ENCODE results near the gene ZNF446. TPM values are rescaled to one million over a fixed set of nuclear protein-coding genes. Genes with fewer than 3 reads are reported as not detected.

Gene ZNF446
- total RNA-seq, 1 donor from 2014 or later = 42.7 TPM

DNA sequence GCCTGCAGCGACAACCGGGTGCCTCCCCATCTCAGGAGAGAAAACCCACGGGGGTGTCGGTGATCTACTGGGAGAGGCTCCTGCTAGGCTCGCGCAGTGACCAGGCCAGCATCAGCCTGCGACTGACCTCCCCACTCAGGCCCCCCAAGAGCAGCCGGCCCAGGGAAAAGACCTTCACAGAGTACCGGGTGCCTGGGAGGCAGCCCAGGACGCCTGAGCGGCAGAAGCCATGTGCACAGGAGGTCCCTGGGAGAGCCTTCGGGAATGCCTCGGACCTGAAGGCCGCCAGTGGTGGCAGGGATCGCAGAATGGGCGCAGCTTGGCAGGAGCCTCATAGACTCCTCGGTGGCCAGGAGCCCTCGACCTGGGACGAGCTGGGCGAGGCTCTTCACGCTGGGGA is 20.8 kb upstream of the ZNF446 start:
- no peaks in the 10 kb centered on the region for H3K4me1 ChIP-seq
- no peak for DNase-seq (ENCODE audit: low spot score in 2 of 2)
- H3K27ac ChIP-seq = no peak overlapping the region
- TF ChIP-seq CTCF (IDR thresholded peaks at IDR 0.05) = no peak
- no peaks in the 10 kb centered on the region for H3K9me3 ChIP-seq
- intact Hi-C loops (cut with DNase I) = no loop called here
- no peaks in the 10 kb centered on the region for H3K27me3 ChIP-seq
- H3K36me3 ChIP-seq = peaks cover 10 to 37% of the 10 kb centered on the region in 2 donors
- no peak overlapping the region for H3K4me3 ChIP-seq

DNA sequence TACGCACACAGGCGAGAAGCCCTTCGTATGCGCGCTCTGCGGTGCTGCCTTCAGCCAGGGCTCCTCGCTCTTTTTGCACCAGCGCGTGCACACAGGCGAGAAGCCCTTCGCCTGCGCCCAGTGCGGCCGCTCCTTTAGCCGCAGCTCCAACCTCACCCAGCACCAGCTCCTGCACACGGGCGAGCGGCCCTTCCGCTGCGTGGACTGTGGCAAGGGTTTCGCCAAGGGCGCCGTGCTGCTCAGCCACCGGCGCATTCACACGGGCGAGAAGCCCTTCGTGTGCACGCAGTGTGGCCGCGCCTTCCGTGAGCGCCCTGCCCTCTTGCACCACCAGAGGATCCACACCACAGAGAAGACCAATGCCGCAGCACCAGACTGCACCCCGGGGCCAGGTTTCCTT is 20.0 kb upstream of the ZNF446 start:
- H3K4me3 ChIP-seq = no peak overlapping the region
- intact Hi-C loops (cut with DNase I) = no loop called here
- no peak for TF ChIP-seq CTCF (IDR thresholded peaks at IDR 0.05)
- H3K27ac ChIP-seq = no peak overlapping the region
- no peaks in the 10 kb centered on the region for H3K27me3 ChIP-seq
- DNase-seq (ENCODE audit: low spot score in 2 of 2) = no peak
- no peaks in the 10 kb centered on the region for H3K4me1 ChIP-seq
- no peaks in the 10 kb centered on the region for H3K9me3 ChIP-seq
- H3K36me3 ChIP-seq = peaks cover 10 to 37% of the 10 kb centered on the region in 2 donors

- peaks cover 7 to 22% of the 10 kb centered on the region in 2 donors for H3K36me3 ChIP-seq
- H3K27me3 ChIP-seq = no peaks in the 10 kb centered on the region
- no peak for TF ChIP-seq CTCF (IDR thresholded peaks at IDR 0.05)
- H3K27ac ChIP-seq = no peak overlapping the region
- intact Hi-C loops (cut with DNase I) = no loop called here
- no peaks in the 10 kb centered on the region for H3K9me3 ChIP-seq
- no peaks in the 10 kb centered on the region for H3K4me1 ChIP-seq
- no peak for DNase-seq (ENCODE audit: low spot score in 2 of 2)
- H3K4me3 ChIP-seq = no peak overlapping the region
Observed at GRCh38 chr19:58460039-58460438, 16.1 kb upstream of the ZNF446 start.

GRCh38 chr19:58466089-58466759 is 9.9 kb upstream of the ZNF446 start:
- Histone ChIP-seq H3K9me3 (no peaks in the 10 kb centered on the region), H3K27me3 (no peaks in the 10 kb centered on the region), H3K36me3 (peaks cover 15 to 19% of the 10 kb centered on the region in 2 donors), H3K27ac (no peak overlapping the region), H3K4me3 (peak overlapping the region; percentile 95 to 96), H3K4me1 (peaks cover 0 to 10% of the 10 kb centered on the region in 2 donors)
- intact Hi-C loops (cut with DNase I) = loop anchor here (1.0 to 2.0 kb wide), 5 partner anchors 15 to 79 kb away; partner anchors contain the start of genes RPS5, ZBTB45 and ZNF324B
- TF ChIP-seq CTCF (IDR thresholded peaks at IDR 0.05) = no peak
- no peak for DNase-seq (ENCODE audit: low spot score in 2 of 2)

DNA sequence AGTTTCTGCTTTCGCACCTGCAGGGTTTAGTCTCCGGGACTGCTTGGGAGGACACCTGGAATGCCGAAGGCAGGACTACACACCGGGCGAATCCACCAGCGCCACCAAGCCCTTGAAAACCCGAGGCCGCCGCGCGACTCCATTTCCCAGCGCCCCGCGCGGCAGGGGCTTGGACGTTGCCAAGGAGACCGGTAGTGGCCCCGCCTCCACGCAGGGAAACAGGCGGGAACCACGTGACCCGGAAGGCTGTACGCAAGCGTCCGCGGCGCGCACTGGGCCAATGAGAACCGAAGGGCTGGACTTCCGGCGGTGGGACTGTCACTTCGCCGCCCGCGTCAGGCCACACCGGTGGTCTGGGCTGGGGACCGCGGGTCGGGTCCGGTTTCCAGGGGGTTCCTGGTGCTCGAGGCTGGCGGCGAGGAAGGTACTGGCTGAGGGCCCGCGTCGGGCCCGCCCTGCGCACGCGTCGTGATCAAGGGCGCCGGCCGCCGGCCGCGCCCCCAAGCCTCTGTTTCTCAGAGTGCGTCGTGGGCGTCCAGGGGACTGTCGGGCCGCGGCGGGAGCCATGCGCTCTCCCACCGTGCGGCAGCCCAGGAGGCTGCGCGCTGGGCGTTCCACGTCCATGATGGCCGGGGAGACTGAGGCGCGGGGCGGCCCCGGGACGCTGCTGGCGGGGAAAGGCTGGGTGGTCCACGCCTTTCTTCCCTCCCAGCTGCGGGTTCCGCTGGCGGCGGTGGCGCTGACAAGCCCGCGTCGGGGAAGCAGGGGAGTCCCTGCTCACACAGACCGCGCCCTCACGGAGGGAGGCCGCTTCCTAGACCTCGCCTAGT is 9.2 kb upstream of the ZNF446 start, which contains the start of gene ZNF324:
Gene ZNF324 (plus strand): TSS at position 321 of the 830 bp plus-strand sequence. CDS start 2,106 bp downstream, outside the sequence.
- Histone ChIP-seq H3K27me3 (no peaks in the 10 kb centered on the region), H3K36me3 (peaks cover 20 to 24% of the 10 kb centered on the region in 2 donors), H3K4me3 (peak within 1 kb of the TSS; percentile 95 to 96), H3K4me1 (peaks cover 0 to 10% of the 10 kb centered on the region in 2 donors), H3K9me3 (no peaks in the 10 kb centered on the region), H3K27ac (peak within 1 kb of the TSS; percentile 84 to 88)
- no peak for TF ChIP-seq CTCF (IDR thresholded peaks at IDR 0.05)
- DNase-seq (ENCODE audit: low spot score in 2 of 2) = peak; percentile 93 to 99
- intact Hi-C loops (cut with DNase I) = loop anchor here (1.0 to 2.0 kb wide), 5 partner anchors 16 to 80 kb away; partner anchors contain the start of genes RPS5, ZBTB45 and ZNF324B
